ENCODE measurements around the gene LMO4.

- TF ChIP-seq CTCF (CRISPR knock-in tag; IDR thresholded peaks at IDR 0.05), result no peak
- TF ChIP-seq CCDC6 (CRISPR knock-in tag; IDR thresholded peaks at IDR 0.05), result no peak
- TF ChIP-seq ZFP1 (CRISPR knock-in tag; IDR thresholded peaks at IDR 0.05), result no peak
- no peak for TF ChIP-seq MXI1 (IDR thresholded peaks at IDR 0.05; ENCODE audit: borderline replicate concordance, low read depth, low read length)
- no peak for TF ChIP-seq MAZ (IDR thresholded peaks at IDR 0.05; ENCODE audit: borderline replicate concordance, low read depth, low read length)
- TF ChIP-seq MAZ (CRISPR knock-in tag; IDR thresholded peaks at IDR 0.05; ENCODE audit: low read depth), result no peak
- TF ChIP-seq ZSCAN29 (CRISPR knock-in tag; conservative IDR thresholded peaks at IDR 0.05), result no peak
- TF ChIP-seq EZH2 (conservative IDR thresholded peaks at IDR 0.05; ENCODE audit: low read depth, low read length), result no peak
- TF ChIP-seq BCLAF1 (IDR thresholded peaks at IDR 0.05), result no peak
- TF ChIP-seq POLR2A (IDR thresholded peaks at IDR 0.05; ENCODE audit: insufficient read depth in 1 of 2, low read depth in 2 of 2, low read length in 2 of 2), result no peak
- no peak for TF ChIP-seq EP300 (IDR thresholded peaks at IDR 0.05; ENCODE audit: low read depth in 2 of 2, low read length in 2 of 2)
- no peak for TF ChIP-seq EP300 (CRISPR knock-in tag; IDR thresholded peaks at IDR 0.05; ENCODE audit: borderline replicate concordance)
- TF ChIP-seq ZNF354B (CRISPR knock-in tag; IDR thresholded peaks at IDR 0.05), result no peak
- TF ChIP-seq POLR2AphosphoS5 (IDR thresholded peaks at IDR 0.05; ENCODE audit: low read depth, low read length), result no peak
- TF ChIP-seq, protein P1, sequence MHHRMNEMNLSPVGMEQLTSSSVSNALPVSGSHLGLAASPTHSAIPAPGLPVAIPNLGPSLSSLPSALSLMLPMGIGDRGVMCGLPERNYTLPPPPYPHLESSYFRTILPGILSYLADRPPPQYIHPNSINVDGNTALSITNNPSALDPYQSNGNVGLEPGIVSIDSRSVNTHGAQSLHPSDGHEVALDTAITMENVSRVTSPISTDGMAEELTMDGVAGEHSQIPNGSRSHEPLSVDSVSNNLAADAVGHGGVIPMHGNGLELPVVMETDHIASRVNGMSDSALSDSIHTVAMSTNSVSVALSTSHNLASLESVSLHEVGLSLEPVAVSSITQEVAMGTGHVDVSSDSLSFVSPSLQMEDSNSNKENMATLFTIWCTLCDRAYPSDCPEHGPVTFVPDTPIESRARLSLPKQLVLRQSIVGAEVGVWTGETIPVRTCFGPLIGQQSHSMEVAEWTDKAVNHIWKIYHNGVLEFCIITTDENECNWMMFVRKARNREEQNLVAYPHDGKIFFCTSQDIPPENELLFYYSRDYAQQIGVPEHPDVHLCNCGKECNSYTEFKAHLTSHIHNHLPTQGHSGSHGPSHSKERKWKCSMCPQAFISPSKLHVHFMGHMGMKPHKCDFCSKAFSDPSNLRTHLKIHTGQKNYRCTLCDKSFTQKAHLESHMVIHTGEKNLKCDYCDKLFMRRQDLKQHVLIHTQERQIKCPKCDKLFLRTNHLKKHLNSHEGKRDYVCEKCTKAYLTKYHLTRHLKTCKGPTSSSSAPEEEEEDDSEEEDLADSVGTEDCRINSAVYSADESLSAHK (CRISPR knock-in tag; IDR thresholded peaks at IDR 0.05; ENCODE audit: borderline replicate concordance), result no peak
- TF ChIP-seq HIVEP1 (CRISPR knock-in tag; IDR thresholded peaks at IDR 0.05), result no peak
Observed at GRCh38 chr1:87356591-87356990, 27.9 kb downstream of the LMO4 start.
